DND-41 (cell line): Measurements from ENCODE around the gene ZNF740.

Experiments
- ATAC-seq: fragments of 200-7000 bp; cut with Tn5 transposase; 3 replicates; pipeline ENCODE4 v1.9.1; 2021; ENCODE audit warnings: low read depth; ENCODE audit not compliant: insufficient read depth
- DNase-seq: peaks from one replicate; pipeline ENCODE4 v3.0.0-alpha.2; 2020
- H2AFZ ChIP-seq: 2 replicates; pipeline ENCODE4 v1.6.0; 2012; ENCODE audit warnings: low read depth, low read length
- H3K27ac ChIP-seq: 2 replicates; pipeline ENCODE4 v1.5.1; 2012; ENCODE audit warnings: low read length, inconsistent platforms
- H3K27me3 ChIP-seq: fragments of 200-600 bp; sonication (generic); 2 replicates; pipeline ENCODE4 v1.6.0; 2012; ENCODE audit warnings: low read length, mild to moderate bottlenecking, inconsistent platforms; ENCODE audit not compliant: insufficient read depth, poor library complexity
- H3K36me3 ChIP-seq: 2 replicates; pipeline ENCODE4 v1.5.1; 2012; ENCODE audit warnings: low read length, inconsistent platforms; ENCODE audit not compliant: insufficient read depth
- H3K4me1 ChIP-seq: 2 replicates; pipeline ENCODE4 v1.5.1; 2012; ENCODE audit warnings: mild to moderate bottlenecking, low read length; ENCODE audit not compliant: insufficient read depth
- H3K4me2 ChIP-seq: 2 replicates; pipeline ENCODE4 v1.6.0; 2012; ENCODE audit warnings: mild to moderate bottlenecking, moderate library complexity, low read length, inconsistent platforms; ENCODE audit not compliant: insufficient read depth
- H3K4me3 ChIP-seq, 2 experiments: fragments of 200-600 bp in 1 of 2; shearing (Covaris generic) in 1 of 2; 2 replicates each; pipeline ENCODE4 v1.5.1; 2012 to 2016; ENCODE audit warnings: inconsistent platforms in 2 of 2, low read length in 2 of 2, mild to moderate bottlenecking in 2 of 2, low read depth in 1 of 2, moderate library complexity in 1 of 2
- H3K79me2 ChIP-seq: 2 replicates; pipeline ENCODE4 v1.6.0; 2012; ENCODE audit warnings: low read length, inconsistent platforms; ENCODE audit not compliant: insufficient read depth
- H3K9ac ChIP-seq: 2 replicates; pipeline ENCODE4 v1.6.0; 2012; ENCODE audit warnings: low read depth, mild to moderate bottlenecking, inconsistent platforms, low read length, moderate library complexity
- H3K9me3 ChIP-seq: 2 replicates; pipeline ENCODE4 v1.5.1; 2012; ENCODE audit warnings: low read length, moderate library complexity, mild to moderate bottlenecking, inconsistent platforms; ENCODE audit not compliant: insufficient read depth, severe bottlenecking
- H4K20me1 ChIP-seq: 2 replicates; pipeline ENCODE4 v1.6.0; 2012; ENCODE audit warnings: low read length; ENCODE audit not compliant: insufficient read depth
- CTCF ChIP-seq: IDR thresholded peaks from 2 replicates; pipeline ENCODE4 v1.5.1; 2012; ENCODE audit warnings: borderline replicate concordance, low read length, moderate library complexity, mild to moderate bottlenecking; ENCODE audit not compliant: poor library complexity, severe bottlenecking; ENCODE audit errors: extremely low read depth
- EZH2 ChIP-seq: IDR thresholded peaks from 3 replicates; pipeline ENCODE4 v1.6.1; 2012; ENCODE audit warnings: borderline replicate concordance, low read depth, mild to moderate bottlenecking, moderate library complexity, low read length, inconsistent platforms; ENCODE audit not compliant: severe bottlenecking

Gene ZNF740

GRCh38 chr12:53197011-53197640 lies 16.6 kb downstream of the ZNF740 start:
- TF ChIP-seq EZH2: no peak
- TF ChIP-seq CTCF: no peak
- Histone ChIP-seq H3K9me3 (no peaks in the 10 kb centered on the region), H3K4me3 (no peak overlapping the region), H3K36me3 (no peaks in the 10 kb centered on the region), H3K4me1 (peaks cover 5% of the 10 kb centered on the region; the same call in 1 of the 2 replicates), H2AFZ (no peak overlapping the region), H4K20me1 (no peaks in the 10 kb centered on the region), H3K79me2 (no peaks in the 10 kb centered on the region), H3K9ac (no peak overlapping the region), H3K27ac (no peak overlapping the region), H3K4me2 (no peak overlapping the region), H3K27me3 (no peaks in the 10 kb centered on the region)
- DNase-seq (no peak), ATAC-seq (no peak)

GRCh38 chr12:53198486-53199110 lies 18.1 kb downstream of the ZNF740 start:
- Histone ChIP-seq H3K36me3 (no peaks in the 10 kb centered on the region), H3K4me2 (no peak overlapping the region)

GRCh38 chr12:53199700-53200099 lies 19.2 kb downstream of the ZNF740 start:
- Histone ChIP-seq H3K9me3 (no peaks in the 10 kb centered on the region), H4K20me1 (no peaks in the 10 kb centered on the region), H3K4me2 (no peak overlapping the region), H3K4me1 (peaks cover 5% of the 10 kb centered on the region; the same call in 1 of the 2 replicates), H3K9ac (no peak overlapping the region), H3K27me3 (no peaks in the 10 kb centered on the region), H3K36me3 (no peaks in the 10 kb centered on the region), H3K4me3 (no peak overlapping the region), H2AFZ (no peak overlapping the region), H3K27ac (no peak overlapping the region), H3K79me2 (no peaks in the 10 kb centered on the region)
- TF ChIP-seq EZH2 (no peak), CTCF (no peak)
- ATAC-seq (no peak), DNase-seq (no peak)

More at GRCh38 chr12:53198486-53199110, 18.1 kb downstream of the ZNF740 start:
- Histone ChIP-seq H4K20me1 (no peaks in the 10 kb centered on the region), H3K9ac (no peak overlapping the region), H3K9me3 (no peaks in the 10 kb centered on the region), H3K27me3 (no peaks in the 10 kb centered on the region), H2AFZ (no peak overlapping the region), H3K4me3 (no peak overlapping the region), H3K4me1 (peaks cover 5% of the 10 kb centered on the region; the same call in 1 of the 2 replicates), H3K27ac (no peak overlapping the region), H3K79me2 (no peaks in the 10 kb centered on the region)
- TF ChIP-seq CTCF (no peak), EZH2 (no peak)
- DNase-seq: no peak
- ATAC-seq: peak; percentile 40; the same call in 1 of the 3 replicates
